HFF-Myc (cell line): Measurements from ENCODE around the gene KCNQ5.
"Not testable (repeated sequence)": the region's sequence is repeated elsewhere in the genome, so short reads cannot be mapped to it uniquely, and the experiment has no call there.

ENCODE experiments used
- DNase-seq: peaks from one replicate; pipeline ENCODE4 v3.0.0-alpha.2; 2011; ENCODE audit warnings: low read depth; ENCODE audit errors: extremely low read depth
- H3K4me3 ChIP-seq: replicated peaks from 2 replicates; pipeline ENCODE4 v1.5.1; 2011; ENCODE audit warnings: low read depth, mild to moderate bottlenecking, control low read depth, low read length
- TF ChIP-seq, protein P1 (sequence below): IDR thresholded peaks from 2 replicates; pipeline ENCODE4 v1.5.1; 2012; ENCODE audit warnings: mild to moderate bottlenecking, low read depth, low read length, control low read depth; ENCODE audit errors: missing control alignments

The KCNQ5 gene

GRCh38 chr6:72976484-72976883 is 354.6 kb downstream of the KCNQ5 start:
- TF ChIP-seq, protein P1, sequence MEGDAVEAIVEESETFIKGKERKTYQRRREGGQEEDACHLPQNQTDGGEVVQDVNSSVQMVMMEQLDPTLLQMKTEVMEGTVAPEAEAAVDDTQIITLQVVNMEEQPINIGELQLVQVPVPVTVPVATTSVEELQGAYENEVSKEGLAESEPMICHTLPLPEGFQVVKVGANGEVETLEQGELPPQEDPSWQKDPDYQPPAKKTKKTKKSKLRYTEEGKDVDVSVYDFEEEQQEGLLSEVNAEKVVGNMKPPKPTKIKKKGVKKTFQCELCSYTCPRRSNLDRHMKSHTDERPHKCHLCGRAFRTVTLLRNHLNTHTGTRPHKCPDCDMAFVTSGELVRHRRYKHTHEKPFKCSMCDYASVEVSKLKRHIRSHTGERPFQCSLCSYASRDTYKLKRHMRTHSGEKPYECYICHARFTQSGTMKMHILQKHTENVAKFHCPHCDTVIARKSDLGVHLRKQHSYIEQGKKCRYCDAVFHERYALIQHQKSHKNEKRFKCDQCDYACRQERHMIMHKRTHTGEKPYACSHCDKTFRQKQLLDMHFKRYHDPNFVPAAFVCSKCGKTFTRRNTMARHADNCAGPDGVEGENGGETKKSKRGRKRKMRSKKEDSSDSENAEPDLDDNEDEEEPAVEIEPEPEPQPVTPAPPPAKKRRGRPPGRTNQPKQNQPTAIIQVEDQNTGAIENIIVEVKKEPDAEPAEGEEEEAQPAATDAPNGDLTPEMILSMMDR = no peak
- H3K4me3 ChIP-seq = no peak overlapping the region
- no peak for DNase-seq

- no peak for DNase-seq
- no peak overlapping the region for H3K4me3 ChIP-seq
- TF ChIP-seq, protein P1 = no peak
Observed at GRCh38 chr6:72977114-72977513, 355.2 kb downstream of the KCNQ5 start.

DNA sequence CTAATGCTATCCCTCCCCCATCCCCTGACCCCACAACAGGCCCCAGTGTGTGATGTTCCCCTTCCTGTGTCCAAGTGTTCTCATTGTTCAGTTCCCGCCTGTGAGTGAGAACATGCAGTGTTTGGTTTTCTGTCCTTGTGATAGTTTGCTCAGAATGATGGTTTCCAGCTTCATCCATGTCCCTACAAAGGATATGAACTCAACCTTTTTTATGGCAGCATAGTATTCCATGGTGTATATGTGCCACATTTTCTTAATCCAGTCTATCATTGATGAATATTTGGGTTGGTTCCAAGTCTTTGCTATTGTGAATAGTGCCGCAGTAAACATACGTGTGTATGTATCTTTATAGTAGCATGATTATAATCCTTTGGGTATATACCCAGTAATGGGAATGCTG is 356.9 kb downstream of the KCNQ5 start:
- H3K4me3 ChIP-seq, DNase-seq: not testable (repeated sequence)

DNA sequence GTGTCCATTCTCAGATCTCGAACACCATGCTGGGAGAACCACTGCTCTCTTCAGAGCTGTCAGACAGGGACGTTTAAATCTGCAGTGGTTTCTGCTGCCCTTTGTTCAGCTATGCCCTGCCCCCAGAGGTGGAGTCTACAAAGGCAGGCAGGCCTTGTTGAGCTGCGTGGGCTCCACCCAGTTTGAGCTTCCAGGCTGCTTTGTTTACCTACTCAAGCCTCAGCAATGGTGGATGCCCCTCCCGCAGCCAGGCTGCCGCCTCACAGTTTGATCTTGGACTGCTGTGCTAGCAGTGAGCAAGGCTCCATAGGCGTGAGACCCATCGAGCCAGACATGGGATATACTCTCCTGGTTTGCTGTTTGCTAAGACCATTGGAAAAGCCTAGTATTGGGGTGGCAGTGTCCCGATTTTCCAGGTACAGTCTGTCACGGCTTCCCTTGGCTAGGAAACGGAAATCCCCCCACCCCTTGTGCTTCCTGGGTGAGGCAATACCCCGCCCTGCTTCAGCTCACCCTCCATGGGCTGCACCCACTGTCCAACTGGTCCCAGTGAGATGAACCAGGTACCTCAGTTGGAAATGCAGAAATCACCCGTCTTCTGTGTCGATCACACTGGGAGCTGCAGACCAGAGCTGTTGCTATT is 362.4 kb downstream of the KCNQ5 start:
- DNase-seq, H3K4me3 ChIP-seq: not testable (repeated sequence)

- TF ChIP-seq, protein P1 = no peak
- no peak overlapping the region for H3K4me3 ChIP-seq
- DNase-seq = no peak
Observed at GRCh38 chr6:72984981-72985665, 363.3 kb downstream of the KCNQ5 start.

DNA sequence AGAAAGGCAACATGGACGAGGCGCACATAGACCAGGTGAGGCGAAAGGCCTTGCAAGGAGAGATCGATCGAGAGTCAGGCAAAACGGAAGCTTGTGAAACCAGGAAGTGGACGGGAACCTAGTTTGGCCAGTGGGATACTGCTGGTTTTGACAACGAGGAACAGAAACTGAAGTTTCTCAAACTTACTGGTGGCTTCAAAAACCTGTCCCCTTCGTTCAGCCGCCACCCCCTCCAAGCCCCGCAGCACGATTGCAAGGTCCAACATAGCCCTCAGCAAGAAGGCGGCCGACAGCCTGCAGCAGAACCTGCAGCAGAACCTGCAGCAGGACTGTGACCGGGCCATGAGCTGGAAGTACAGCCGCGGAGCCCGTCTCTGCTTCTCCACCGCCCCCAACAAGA is 365.4 kb downstream of the KCNQ5 start:
- TF ChIP-seq, protein P1 = no peak
- DNase-seq = no peak
- no peak overlapping the region for H3K4me3 ChIP-seq

- no peak overlapping the region for H3K4me3 ChIP-seq
- DNase-seq = no peak
- TF ChIP-seq, protein P1 = no peak
Observed at GRCh38 chr6:72999995-73000394, 378.1 kb downstream of the KCNQ5 start.

DNA sequence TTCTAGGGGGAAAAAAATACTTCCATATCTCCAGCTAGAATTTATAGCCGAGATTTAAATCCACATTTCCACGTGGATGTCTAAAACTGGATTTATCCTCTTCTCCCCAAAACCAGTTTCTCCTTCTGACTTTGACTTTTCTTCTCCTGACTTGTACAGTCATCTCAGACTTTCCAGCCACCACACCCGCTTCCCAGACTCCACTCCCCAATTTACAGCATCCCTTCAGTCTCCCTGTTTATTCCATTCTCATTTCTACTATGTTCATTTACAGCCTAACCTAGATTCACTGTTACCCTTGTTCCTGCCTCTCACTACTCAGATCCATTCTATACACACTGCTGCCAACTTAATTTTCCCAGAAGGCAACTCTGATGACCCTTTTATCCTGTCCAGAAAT is 378.6 kb downstream of the KCNQ5 start:
- TF ChIP-seq, protein P1 = no peak
- no peak for DNase-seq
- H3K4me3 ChIP-seq = no peak overlapping the region
